AG04450 (cell line): ENCODE results near the gene GOLGA8H. TPM values are rescaled to one million over a fixed set of nuclear protein-coding genes. Genes with fewer than 3 reads are reported as not detected.
"Not testable (repeated sequence)": the region's sequence is repeated elsewhere in the genome, so short reads cannot be mapped to it uniquely, and the experiment has no call there.

Source experiments
- CTCF ChIA-PET: fragments of 300-600, 350-600 bp; formaldehyde crosslinking; extraction: SDS; loops from one replicate; lab custom pipeline; 2022; ENCODE audit warnings: antibody characterized with exemption, inconsistent platforms; lab: Charles Lee
- POLR2A ChIA-PET: fragments of 350-600 bp; formaldehyde crosslinking; extraction: SDS; loops from one replicate; lab custom pipeline; 2021; ENCODE audit warnings: antibody characterized with exemption, inconsistent platforms; lab: Yijun Ruan, JAX
- DNase-seq: peaks from one replicate; pipeline ENCODE4 v3.0.0-alpha.2; 2011; ENCODE audit warnings: low read depth, low spot score
- H3K27ac ChIP-seq: one replicate; pipeline ENCODE4 v1.5.1; 2012; ENCODE audit warnings: low read depth, low read length, control low read depth
- H3K27me3 ChIP-seq: one replicate; pipeline ENCODE4 v1.6.0; 2012; ENCODE audit warnings: low read length; ENCODE audit not compliant: control insufficient read depth, insufficient read depth
- H3K4me3 ChIP-seq: 2 replicates; pipeline ENCODE4 v1.5.1; 2011; ENCODE audit warnings: mild to moderate bottlenecking, low read depth, low read length, control low read depth
- H3K9me3 ChIP-seq: 2 replicates; pipeline ENCODE4 v1.5.1; 2012; ENCODE audit warnings: low read length; ENCODE audit not compliant: control insufficient read depth, insufficient read depth
- polyA minus RNA-seq: library from RNA; depleted of rRNA, polyadenylated mRNA; stranded (reverse); fragments of >200 nt; gene quantifications from 2 replicates; pipeline ENCODE4 v1.2.3, GENCODE V29; 2011; rRNA and poly(A)+ RNA removed
- polyA plus RNA-seq: library from polyadenylated mRNA; depleted of rRNA; stranded (reverse); fragments of >200 nt; gene quantifications from 2 replicates; pipeline ENCODE4 v1.2.3, GENCODE V29; 2011; rRNA removed

Gene GOLGA8H
- polyA plus RNA-seq (0.04 TPM in 1 of 2 replicates, not detected in the other), polyA minus RNA-seq (0.28 TPM in 1 of 2 replicates, not detected in the other)

- CTCF ChIA-PET, H3K27ac ChIP-seq, POLR2A ChIA-PET: not testable (repeated sequence)
Measured at GRCh38 chr15:30603796-30604195, at the start of gene GOLGA8H. TSS of gene GOLGA8H (plus strand) at chr15:30604028. CDS start at chr15:30604126, 98 bp downstream.

GRCh38 chr15:30566949-30567348 is 36.9 kb upstream of the GOLGA8H start:
- H3K27ac ChIP-seq, H3K4me3 ChIP-seq, H3K27me3 ChIP-seq, H3K9me3 ChIP-seq, DNase-seq, POLR2A ChIA-PET, CTCF ChIA-PET: not testable (repeated sequence)

More at GRCh38 chr15:30603796-30604195, at the start of gene GOLGA8H:
- H3K27me3 ChIP-seq, H3K4me3 ChIP-seq, H3K9me3 ChIP-seq, DNase-seq: not testable (repeated sequence)

GRCh38 chr15:30573012-30573491 is 30.8 kb upstream of the GOLGA8H start:
- CTCF ChIA-PET, POLR2A ChIA-PET, H3K9me3 ChIP-seq, H3K27ac ChIP-seq, H3K27me3 ChIP-seq, H3K4me3 ChIP-seq, DNase-seq: not testable (repeated sequence)

- H3K27me3 ChIP-seq, H3K9me3 ChIP-seq, H3K27ac ChIP-seq, CTCF ChIA-PET, POLR2A ChIA-PET, H3K4me3 ChIP-seq, DNase-seq: not testable (repeated sequence)
Measured at GRCh38 chr15:30579394-30579970, 24.3 kb upstream of the GOLGA8H start.

- CTCF ChIA-PET, H3K27ac ChIP-seq, H3K4me3 ChIP-seq, DNase-seq, POLR2A ChIA-PET, H3K9me3 ChIP-seq, H3K27me3 ChIP-seq: not testable (repeated sequence)
Measured at GRCh38 chr15:30580716-30581115, 23.1 kb upstream of the GOLGA8H start.

- H3K9me3 ChIP-seq, H3K27ac ChIP-seq, DNase-seq, CTCF ChIA-PET, H3K27me3 ChIP-seq, H3K4me3 ChIP-seq, POLR2A ChIA-PET: not testable (repeated sequence)
Measured at GRCh38 chr15:30598953-30599352, 4.9 kb upstream of the GOLGA8H start.

- DNase-seq, H3K27ac ChIP-seq, H3K27me3 ChIP-seq, H3K4me3 ChIP-seq, CTCF ChIA-PET, POLR2A ChIA-PET, H3K9me3 ChIP-seq: not testable (repeated sequence)
Measured at GRCh38 chr15:30612271-30612670, 8.4 kb downstream of the GOLGA8H start.

GRCh38 chr15:30621342-30621741 is 17.5 kb downstream of the GOLGA8H start:
- POLR2A ChIA-PET, H3K9me3 ChIP-seq, H3K4me3 ChIP-seq, CTCF ChIA-PET, DNase-seq, H3K27me3 ChIP-seq, H3K27ac ChIP-seq: not testable (repeated sequence)

GRCh38 chr15:30625436-30626193 is 21.8 kb downstream of the GOLGA8H start, which contains the start of gene ARHGAP11B:
TSS of gene ARHGAP11B (plus strand) at chr15:30626128.
- POLR2A ChIA-PET, CTCF ChIA-PET, H3K27me3 ChIP-seq, H3K9me3 ChIP-seq: not testable (repeated sequence)
- peak; percentile 93 for DNase-seq
- peak within 1 kb of the TSS; percentile 86 for H3K27ac ChIP-seq
- peak within 1 kb of the TSS; percentile 73 for H3K4me3 ChIP-seq

- POLR2A ChIA-PET: not testable (repeated sequence)
Measured at GRCh38 chr15:30626194-30626565, 22.4 kb downstream of the GOLGA8H start.

GRCh38 chr15:30626632-30627031 is 22.8 kb downstream of the GOLGA8H start:
- DNase-seq, POLR2A ChIA-PET, H3K9me3 ChIP-seq, H3K27me3 ChIP-seq, CTCF ChIA-PET: not testable (repeated sequence)
- Histone ChIP-seq H3K27ac (peak overlapping the region; percentile 52), H3K4me3 (peak overlapping the region; percentile 73)

More at GRCh38 chr15:30626194-30626565, 22.4 kb downstream of the GOLGA8H start:
- Histone ChIP-seq H3K27ac (peak overlapping the region; percentile 52), H3K4me3 (peak overlapping the region; percentile 73)
- DNase-seq, H3K9me3 ChIP-seq, CTCF ChIA-PET, H3K27me3 ChIP-seq: not testable (repeated sequence)
